ENCODE measurements around the gene ADK.
"Not testable (repeated sequence)": the region's sequence is repeated elsewhere in the genome, so short reads cannot be mapped to it uniquely, and the experiment has no call there.

ADK gene

GRCh38 chr10:74556072-74556705 lies 405.2 kb downstream of the ADK start:
- H3K9ac ChIP-seq (ENCODE audit: low read depth, low read length), result no peak overlapping the region
- H3K4me3 ChIP-seq (ENCODE audit: low read depth, low read length), result no peak overlapping the region
- H3K36me3 ChIP-seq (ENCODE audit: control insufficient read depth, insufficient read depth, low read length), result no peaks in the 10 kb centered on the region
- no peaks in the 10 kb centered on the region for H3K4me1 ChIP-seq (ENCODE audit: control insufficient read depth, insufficient read depth, low read length)
- H3K9me3 ChIP-seq (ENCODE audit: control insufficient read depth, insufficient read depth, low read length), result no peaks in the 10 kb centered on the region
- no peaks in the 10 kb centered on the region for H3K27me3 ChIP-seq (ENCODE audit: control insufficient read depth, insufficient read depth, low read length)

GRCh38 chr10:74557098-74557497 lies 406.1 kb downstream of the ADK start:
- Histone ChIP-seq H3K9me3 (ENCODE audit: control insufficient read depth, insufficient read depth, low read length) (no peaks in the 10 kb centered on the region), H3K27me3 (ENCODE audit: control insufficient read depth, insufficient read depth, low read length) (no peaks in the 10 kb centered on the region), H3K36me3 (ENCODE audit: control insufficient read depth, insufficient read depth, low read length) (no peaks in the 10 kb centered on the region), H3K9ac (ENCODE audit: low read depth, low read length) (no peak overlapping the region), H3K4me3 (ENCODE audit: low read depth, low read length) (no peak overlapping the region), H3K4me1 (ENCODE audit: control insufficient read depth, insufficient read depth, low read length) (no peaks in the 10 kb centered on the region)

- Histone ChIP-seq H3K4me3 (ENCODE audit: low read depth, low read length) (no peak overlapping the region), H3K27me3 (ENCODE audit: control insufficient read depth, insufficient read depth, low read length) (no peaks in the 10 kb centered on the region), H3K4me1 (ENCODE audit: control insufficient read depth, insufficient read depth, low read length) (no peaks in the 10 kb centered on the region), H3K36me3 (ENCODE audit: control insufficient read depth, insufficient read depth, low read length) (no peaks in the 10 kb centered on the region), H3K9ac (ENCODE audit: low read depth, low read length) (no peak overlapping the region), H3K9me3 (ENCODE audit: control insufficient read depth, insufficient read depth, low read length) (no peaks in the 10 kb centered on the region)
Measured at GRCh38 chr10:74558403-74558802, 407.4 kb downstream of the ADK start.

GRCh38 chr10:74558897-74559296 lies 407.9 kb downstream of the ADK start:
- Histone ChIP-seq H3K4me3 (ENCODE audit: low read depth, low read length) (no peak overlapping the region), H3K4me1 (ENCODE audit: control insufficient read depth, insufficient read depth, low read length) (no peaks in the 10 kb centered on the region), H3K27me3 (ENCODE audit: control insufficient read depth, insufficient read depth, low read length) (no peaks in the 10 kb centered on the region), H3K36me3 (ENCODE audit: control insufficient read depth, insufficient read depth, low read length) (no peaks in the 10 kb centered on the region), H3K9me3 (ENCODE audit: control insufficient read depth, insufficient read depth, low read length) (no peaks in the 10 kb centered on the region), H3K9ac (ENCODE audit: low read depth, low read length) (no peak overlapping the region)

GRCh38 chr10:74568896-74569295 lies 417.9 kb downstream of the ADK start:
- not testable (repeated sequence) for H3K9ac ChIP-seq (ENCODE audit: low read depth, low read length); H3K4me3 ChIP-seq (ENCODE audit: low read depth, low read length); H3K27me3 ChIP-seq (ENCODE audit: control insufficient read depth, insufficient read depth, low read length); H3K36me3 ChIP-seq (ENCODE audit: control insufficient read depth, insufficient read depth, low read length); H3K4me1 ChIP-seq (ENCODE audit: control insufficient read depth, insufficient read depth, low read length); H3K9me3 ChIP-seq (ENCODE audit: control insufficient read depth, insufficient read depth, low read length)

GRCh38 chr10:74573497-74573896 lies 422.5 kb downstream of the ADK start:
- not testable (repeated sequence) for H3K9me3 ChIP-seq (ENCODE audit: control insufficient read depth, insufficient read depth, low read length); H3K27me3 ChIP-seq (ENCODE audit: control insufficient read depth, insufficient read depth, low read length); H3K4me3 ChIP-seq (ENCODE audit: low read depth, low read length); H3K36me3 ChIP-seq (ENCODE audit: control insufficient read depth, insufficient read depth, low read length); H3K9ac ChIP-seq (ENCODE audit: low read depth, low read length)
- peaks cover 17% of the 10 kb centered on the region for H3K4me1 ChIP-seq (ENCODE audit: control insufficient read depth, insufficient read depth, low read length)

GRCh38 chr10:74575191-74575720 lies 424.2 kb downstream of the ADK start:
- Histone ChIP-seq H3K27me3 (ENCODE audit: control insufficient read depth, insufficient read depth, low read length) (no peaks in the 10 kb centered on the region), H3K36me3 (ENCODE audit: control insufficient read depth, insufficient read depth, low read length) (no peaks in the 10 kb centered on the region), H3K4me3 (ENCODE audit: low read depth, low read length) (no peak overlapping the region), H3K9ac (ENCODE audit: low read depth, low read length) (no peak overlapping the region), H3K9me3 (ENCODE audit: control insufficient read depth, insufficient read depth, low read length) (peaks cover 4% of the 10 kb centered on the region), H3K4me1 (ENCODE audit: control insufficient read depth, insufficient read depth, low read length) (peaks cover 17% of the 10 kb centered on the region)

- H3K36me3 ChIP-seq (ENCODE audit: control insufficient read depth, insufficient read depth, low read length), result no peaks in the 10 kb centered on the region
- peaks cover 17% of the 10 kb centered on the region for H3K4me1 ChIP-seq (ENCODE audit: control insufficient read depth, insufficient read depth, low read length)
- no peak overlapping the region for H3K9ac ChIP-seq (ENCODE audit: low read depth, low read length)
- peaks cover 4% of the 10 kb centered on the region for H3K9me3 ChIP-seq (ENCODE audit: control insufficient read depth, insufficient read depth, low read length)
- no peak overlapping the region for H3K4me3 ChIP-seq (ENCODE audit: low read depth, low read length)
- H3K27me3 ChIP-seq (ENCODE audit: control insufficient read depth, insufficient read depth, low read length), result no peaks in the 10 kb centered on the region
Measured at GRCh38 chr10:74575912-74576311, 424.9 kb downstream of the ADK start.

- no peak overlapping the region for H3K9ac ChIP-seq (ENCODE audit: low read depth, low read length)
- H3K36me3 ChIP-seq (ENCODE audit: control insufficient read depth, insufficient read depth, low read length), result no peaks in the 10 kb centered on the region
- no peaks in the 10 kb centered on the region for H3K27me3 ChIP-seq (ENCODE audit: control insufficient read depth, insufficient read depth, low read length)
- H3K9me3 ChIP-seq (ENCODE audit: control insufficient read depth, insufficient read depth, low read length), result peaks cover 4% of the 10 kb centered on the region
- no peak overlapping the region for H3K4me3 ChIP-seq (ENCODE audit: low read depth, low read length)
- peaks cover 17% of the 10 kb centered on the region for H3K4me1 ChIP-seq (ENCODE audit: control insufficient read depth, insufficient read depth, low read length)
Measured at GRCh38 chr10:74576586-74576985, 425.6 kb downstream of the ADK start.

- not testable (repeated sequence) for H3K4me3 ChIP-seq (ENCODE audit: low read depth, low read length); H3K27me3 ChIP-seq (ENCODE audit: control insufficient read depth, insufficient read depth, low read length); H3K9ac ChIP-seq (ENCODE audit: low read depth, low read length); H3K9me3 ChIP-seq (ENCODE audit: control insufficient read depth, insufficient read depth, low read length); H3K36me3 ChIP-seq (ENCODE audit: control insufficient read depth, insufficient read depth, low read length)
- peaks cover 14% of the 10 kb centered on the region for H3K4me1 ChIP-seq (ENCODE audit: control insufficient read depth, insufficient read depth, low read length)
Measured at GRCh38 chr10:74580438-74580837, 429.4 kb downstream of the ADK start.

- H3K9me3 ChIP-seq (ENCODE audit: control insufficient read depth, insufficient read depth, low read length), result no peaks in the 10 kb centered on the region
- H3K9ac ChIP-seq (ENCODE audit: low read depth, low read length), result no peak overlapping the region
- no peaks in the 10 kb centered on the region for H3K4me1 ChIP-seq (ENCODE audit: control insufficient read depth, insufficient read depth, low read length)
- H3K36me3 ChIP-seq (ENCODE audit: control insufficient read depth, insufficient read depth, low read length), result no peaks in the 10 kb centered on the region
- H3K27me3 ChIP-seq (ENCODE audit: control insufficient read depth, insufficient read depth, low read length), result no peaks in the 10 kb centered on the region
- no peak overlapping the region for H3K4me3 ChIP-seq (ENCODE audit: low read depth, low read length)
Measured at GRCh38 chr10:74582566-74582965, 431.5 kb downstream of the ADK start.

- H3K4me1 ChIP-seq (ENCODE audit: control insufficient read depth, insufficient read depth, low read length), result no peaks in the 10 kb centered on the region
Measured at GRCh38 chr10:74585231-74586087, 434.4 kb downstream of the ADK start.

More at GRCh38 chr10:74585231-74586087, 434.4 kb downstream of the ADK start:
- H3K27me3 ChIP-seq (ENCODE audit: control insufficient read depth, insufficient read depth, low read length), result no peaks in the 10 kb centered on the region
- no peaks in the 10 kb centered on the region for H3K9me3 ChIP-seq (ENCODE audit: control insufficient read depth, insufficient read depth, low read length)
- no peak overlapping the region for H3K4me3 ChIP-seq (ENCODE audit: low read depth, low read length)
- no peak overlapping the region for H3K9ac ChIP-seq (ENCODE audit: low read depth, low read length)
- H3K36me3 ChIP-seq (ENCODE audit: control insufficient read depth, insufficient read depth, low read length), result no peaks in the 10 kb centered on the region

Data from iPS-15b (cell line).